Measurements from ENCODE around the gene CTNNA3. TPM values are rescaled to one million over a fixed set of nuclear protein-coding genes. Genes with fewer than 3 reads are reported as not detected.

Gene CTNNA3
- total and polyA plus RNA-seq, 2 of the 4 experiments (the other 2 are of a cell fraction), result 0.19 to 0.90 TPM

DNA sequence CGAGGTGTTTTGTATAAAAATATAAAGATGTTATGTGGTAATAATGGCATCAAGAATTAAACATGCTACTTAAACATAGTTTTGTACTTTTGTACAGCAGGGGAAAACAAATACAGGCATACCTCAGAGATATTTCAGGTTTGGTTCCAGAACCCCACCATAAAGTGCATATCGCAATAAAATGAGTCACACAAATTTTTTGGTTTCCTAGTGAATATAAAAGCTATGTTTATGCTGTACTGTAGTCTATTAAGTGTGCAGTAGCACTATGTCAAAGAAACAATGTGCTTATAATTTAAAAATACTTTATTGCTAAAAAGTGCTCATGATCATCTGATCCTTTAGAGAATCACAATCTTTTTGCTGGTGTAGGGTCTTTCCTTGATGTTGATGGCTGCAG is 752.4 kb downstream of the CTNNA3 start:
- Histone ChIP-seq H2AK5ac (ENCODE audit: low read depth, low read length) (no peak overlapping the region), H3K79me1 (ENCODE audit: low read depth in 1 of 2, low read length in 2 of 2) (no peaks in the 10 kb centered on the region), H3K9me1 (ENCODE audit: insufficient read depth, low read length) (no peaks in the 10 kb centered on the region), H3K9ac (ENCODE audit: low read depth, low read length) (no peak overlapping the region), H3K4me3 (ENCODE audit: insufficient read depth, low read depth, low read length) (no peak overlapping the region), H2AK9ac (replicated peaks; ENCODE audit: low read depth, low read length, poor library complexity) (no peak overlapping the region), H3K14ac (replicated peaks; ENCODE audit: low read depth, low read length) (no peak overlapping the region), H4K5ac (ENCODE audit: low read depth, low read length) (no peak overlapping the region), H3K4me2 (ENCODE audit: low read depth, low read length) (no peak overlapping the region), H2BK120ac (ENCODE audit: low read depth, low read length) (no peak overlapping the region), H3K23ac (ENCODE audit: low read depth, low read length) (no peak overlapping the region), H3K9me3 (ENCODE audit: control insufficient read depth, insufficient read depth, low read length) (no peaks in the 10 kb centered on the region), H3K4me1 (ENCODE audit: control insufficient read depth, insufficient read depth, low read length) (no peaks in the 10 kb centered on the region), H3K27ac (ENCODE audit: insufficient read depth, low read length) (no peak overlapping the region), H4K91ac (ENCODE audit: insufficient read depth, low read depth, low read length) (no peak overlapping the region), H4K8ac (ENCODE audit: low read depth in 2 of 2, low read length in 2 of 2) (no peak overlapping the region), H2BK5ac (ENCODE audit: low read depth, low read length, poor library complexity, severe bottlenecking) (no peak overlapping the region), H4K20me1 (ENCODE audit: insufficient read depth, low read length) (no peaks in the 10 kb centered on the region), H3K36me3 (ENCODE audit: control insufficient read depth, insufficient read depth, low read length) (no peaks in the 10 kb centered on the region), H2BK20ac (ENCODE audit: low read depth, low read length) (no peak overlapping the region), H3K4ac (ENCODE audit: low read depth, low read length) (no peak overlapping the region), H3K27me3 (ENCODE audit: control insufficient read depth, insufficient read depth, low read length) (no peaks in the 10 kb centered on the region), H3K18ac (ENCODE audit: low read depth, low read length) (no peak overlapping the region), H2AFZ (replicated peaks; ENCODE audit: low read length, poor library complexity) (no peak overlapping the region), H3K56ac (ENCODE audit: extremely low read depth, insufficient read depth, low read length) (no peak overlapping the region), H2BK15ac (ENCODE audit: low read depth, low read length) (no peak overlapping the region)
- in situ Hi-C loops (cut with MboI; ENCODE audit: low sequenced_read_pairs) (loop anchor here (25.0 kb wide), 1 partner anchor 569 kb away; no protein-coding TSS in a partner anchor), intact Hi-C loops (cut with micrococcal nuclease) (no loop called here), dilution Hi-C loops (cut with HindIII; ENCODE audit: low sequenced_read_pairs, unreplicated experiment) (no loop called here)
- no CpG with 5 or more reads among the region's 2 CpGs for WGBS, 2 experiments (ENCODE audit: extremely low coverage in 2 of 2, insufficient read length in 1 of 2)
- TF ChIP-seq BHLHE40 (IDR thresholded peaks at IDR 0.05; ENCODE audit: low read depth, low read length) (no peak), CHD1 (IDR thresholded peaks at IDR 0.05; ENCODE audit: low read depth, low read length) (no peak), SMC3 (IDR thresholded peaks at IDR 0.05; ENCODE audit: low read depth, low read length) (no peak), POLR2A (IDR thresholded peaks at IDR 0.05; ENCODE audit: low read depth, low read length) (no peak), CEBPB (IDR thresholded peaks at IDR 0.05; ENCODE audit: low read depth, low read length) (no peak), FOS (IDR thresholded peaks at IDR 0.05; ENCODE audit: low read depth, low read length) (no peak), RCOR1 (IDR thresholded peaks at IDR 0.05; ENCODE audit: insufficient replicate concordance, low read length) (no peak), RFX5 (IDR thresholded peaks at IDR 0.05; ENCODE audit: low read depth, low read length) (no peak), MAFK (IDR thresholded peaks at IDR 0.05; ENCODE audit: low read depth, low read length) (no peak), CTCF (conservative IDR thresholded peaks at IDR 0.05; ENCODE audit: low read depth, low read length) (no peak), ELK1 (IDR thresholded peaks at IDR 0.05; ENCODE audit: borderline replicate concordance, low read depth, low read length) (no peak), NFE2L2 (IDR thresholded peaks at IDR 0.05; ENCODE audit: low read depth, low read length) (no peak), MAZ (IDR thresholded peaks at IDR 0.05; ENCODE audit: borderline replicate concordance, low read depth, low read length) (no peak), RAD21 (IDR thresholded peaks at IDR 0.05; ENCODE audit: low read length) (no peak)
- TF ChIP-seq, protein P1, sequence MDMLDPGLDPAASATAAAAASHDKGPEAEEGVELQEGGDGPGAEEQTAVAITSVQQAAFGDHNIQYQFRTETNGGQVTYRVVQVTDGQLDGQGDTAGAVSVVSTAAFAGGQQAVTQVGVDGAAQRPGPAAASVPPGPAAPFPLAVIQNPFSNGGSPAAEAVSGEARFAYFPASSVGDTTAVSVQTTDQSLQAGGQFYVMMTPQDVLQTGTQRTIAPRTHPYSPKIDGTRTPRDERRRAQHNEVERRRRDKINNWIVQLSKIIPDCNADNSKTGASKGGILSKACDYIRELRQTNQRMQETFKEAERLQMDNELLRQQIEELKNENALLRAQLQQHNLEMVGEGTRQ (IDR thresholded peaks at IDR 0.05; ENCODE audit: low read depth, low read length), result no peak
- no TSS peak for BruUV-seq (replicated peaks)
- ChIA-PET POLR2A (ENCODE audit: unreplicated experiment) (no interaction called here), CTCF (no interaction called here)
- no peak for DNase-seq
- no peak for ATAC-seq (ENCODE audit: low read depth)
